Fibroblast of lung (primary cell): ENCODE data around the gene DEPDC1B.

Experiments used
- EZH2 ChIP-seq: IDR thresholded peaks from 2 replicates; pipeline ENCODE4 v1.5.1; 2012; ENCODE audit warnings: low read length, control low read depth, mild to moderate bottlenecking; ENCODE audit errors: missing control alignments
- TF ChIP-seq, protein P1 (sequence below), 2 donors: IDR thresholded peaks in 1 of 2; conservative IDR thresholded peaks in 1 of 2; 1 replicate in 1 of 2; 2 replicates in 1 of 2; pipeline ENCODE4 v1.5.1; 2011 to 2012; ENCODE audit warnings: low read length in 2 of 2, control low read depth in 1 of 2, inconsistent platforms in 1 of 2, low read depth in 1 of 2, mild to moderate bottlenecking in 1 of 2

DNA sequence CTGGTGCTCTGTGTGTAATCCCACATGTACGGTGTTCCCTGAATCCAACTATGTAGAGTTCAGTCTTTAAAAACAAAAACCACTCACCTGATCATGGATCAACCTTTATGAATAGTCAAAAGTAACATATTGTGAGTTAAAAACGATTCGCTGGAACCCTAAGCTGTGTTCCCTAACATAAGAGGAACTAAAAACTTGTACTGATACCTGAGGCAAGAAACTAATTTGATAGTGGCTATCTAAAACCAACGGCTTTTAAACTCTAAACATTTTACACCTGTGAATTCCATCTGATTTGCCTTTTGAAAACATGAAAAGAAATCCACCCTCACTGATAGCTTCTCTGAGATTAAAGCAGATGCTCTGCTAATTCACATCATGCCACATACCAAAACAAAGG is 101.5 kb downstream of the DEPDC1B start:
- TF ChIP-seq, protein P1, sequence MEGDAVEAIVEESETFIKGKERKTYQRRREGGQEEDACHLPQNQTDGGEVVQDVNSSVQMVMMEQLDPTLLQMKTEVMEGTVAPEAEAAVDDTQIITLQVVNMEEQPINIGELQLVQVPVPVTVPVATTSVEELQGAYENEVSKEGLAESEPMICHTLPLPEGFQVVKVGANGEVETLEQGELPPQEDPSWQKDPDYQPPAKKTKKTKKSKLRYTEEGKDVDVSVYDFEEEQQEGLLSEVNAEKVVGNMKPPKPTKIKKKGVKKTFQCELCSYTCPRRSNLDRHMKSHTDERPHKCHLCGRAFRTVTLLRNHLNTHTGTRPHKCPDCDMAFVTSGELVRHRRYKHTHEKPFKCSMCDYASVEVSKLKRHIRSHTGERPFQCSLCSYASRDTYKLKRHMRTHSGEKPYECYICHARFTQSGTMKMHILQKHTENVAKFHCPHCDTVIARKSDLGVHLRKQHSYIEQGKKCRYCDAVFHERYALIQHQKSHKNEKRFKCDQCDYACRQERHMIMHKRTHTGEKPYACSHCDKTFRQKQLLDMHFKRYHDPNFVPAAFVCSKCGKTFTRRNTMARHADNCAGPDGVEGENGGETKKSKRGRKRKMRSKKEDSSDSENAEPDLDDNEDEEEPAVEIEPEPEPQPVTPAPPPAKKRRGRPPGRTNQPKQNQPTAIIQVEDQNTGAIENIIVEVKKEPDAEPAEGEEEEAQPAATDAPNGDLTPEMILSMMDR (conservative IDR thresholded peaks at IDR 0.05 in 1 of 2, IDR thresholded peaks at IDR 0.05 in 1 of 2; ENCODE audit: low read depth in 1 of 2, low read length in 2 of 2) = no peak
- no peak for TF ChIP-seq EZH2
